GM21447 (cell line): ENCODE results near the gene PLD1.

Source experiments
- ATAC-seq: cut with Tn5 transposase; IDR thresholded peaks from one replicate; pipeline ENCODE4 v1.9.1; 2021; ENCODE audit not compliant: unreplicated experiment

Gene PLD1

GRCh38 chr3:171797265-171797679, 13.0 kb downstream of the PLD1 start:
- peak; percentile 72 for ATAC-seq

GRCh38 chr3:171796625-171797264, 13.5 kb downstream of the PLD1 start:
- no peak for ATAC-seq

DNA sequence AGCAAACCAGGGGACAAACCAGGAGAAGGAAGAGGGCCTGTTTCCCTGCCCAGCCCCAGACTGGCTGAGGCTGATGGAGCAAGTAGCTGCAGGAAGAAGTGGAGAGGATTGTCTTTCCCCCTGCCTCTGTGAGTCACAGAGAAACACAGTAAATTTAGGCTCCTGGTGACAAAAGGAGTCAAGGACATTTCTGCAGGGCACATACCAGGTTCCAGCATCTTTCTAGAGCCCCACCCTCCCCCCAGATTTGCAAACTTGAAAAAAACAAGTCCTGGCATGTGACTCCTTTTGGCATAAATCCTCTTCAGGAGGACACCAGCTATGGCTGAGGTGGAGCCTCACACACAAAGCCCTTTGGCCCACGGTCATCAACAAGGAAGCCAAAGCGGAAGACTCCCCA, 17.8 kb downstream of the PLD1 start:
- no peak for ATAC-seq

DNA sequence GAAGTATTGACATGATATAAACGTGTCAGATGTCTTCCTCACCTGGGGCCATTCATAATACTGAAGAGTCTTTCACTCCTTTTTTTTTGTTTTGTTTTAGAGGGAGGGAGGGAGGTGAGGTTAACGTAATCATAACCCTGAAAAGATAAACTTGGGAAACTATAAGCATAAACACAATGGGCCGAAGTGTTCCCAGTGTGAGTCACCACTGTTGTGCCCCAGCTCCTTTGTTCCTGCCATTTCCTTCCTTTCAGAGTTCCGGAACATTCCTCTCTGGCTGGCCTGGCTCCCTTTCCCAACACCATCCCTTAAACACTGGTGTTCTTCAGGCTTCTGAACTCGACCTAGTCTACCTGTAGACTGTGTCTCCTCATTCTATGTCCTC, 18.6 kb downstream of the PLD1 start:
- no peak for ATAC-seq

- no peak for ATAC-seq
Measured at GRCh38 chr3:171790898-171791691, 19.2 kb downstream of the PLD1 start.

DNA sequence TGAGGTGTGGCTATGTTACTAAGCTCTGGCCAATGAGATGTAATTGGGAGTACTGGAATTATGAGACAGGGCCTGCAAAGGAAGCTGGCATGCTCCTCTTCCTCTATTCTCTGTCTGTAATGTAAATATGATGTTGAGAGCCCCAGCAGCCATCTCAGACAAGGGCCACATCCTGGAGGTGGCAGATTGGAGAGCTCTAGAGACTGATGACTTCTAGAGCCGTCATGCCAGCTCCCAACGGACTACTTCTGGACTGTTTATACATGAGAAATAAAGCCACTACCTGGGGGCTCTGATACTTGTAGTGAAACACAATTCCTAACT, 19.7 kb downstream of the PLD1 start:
- ATAC-seq = no peak

DNA sequence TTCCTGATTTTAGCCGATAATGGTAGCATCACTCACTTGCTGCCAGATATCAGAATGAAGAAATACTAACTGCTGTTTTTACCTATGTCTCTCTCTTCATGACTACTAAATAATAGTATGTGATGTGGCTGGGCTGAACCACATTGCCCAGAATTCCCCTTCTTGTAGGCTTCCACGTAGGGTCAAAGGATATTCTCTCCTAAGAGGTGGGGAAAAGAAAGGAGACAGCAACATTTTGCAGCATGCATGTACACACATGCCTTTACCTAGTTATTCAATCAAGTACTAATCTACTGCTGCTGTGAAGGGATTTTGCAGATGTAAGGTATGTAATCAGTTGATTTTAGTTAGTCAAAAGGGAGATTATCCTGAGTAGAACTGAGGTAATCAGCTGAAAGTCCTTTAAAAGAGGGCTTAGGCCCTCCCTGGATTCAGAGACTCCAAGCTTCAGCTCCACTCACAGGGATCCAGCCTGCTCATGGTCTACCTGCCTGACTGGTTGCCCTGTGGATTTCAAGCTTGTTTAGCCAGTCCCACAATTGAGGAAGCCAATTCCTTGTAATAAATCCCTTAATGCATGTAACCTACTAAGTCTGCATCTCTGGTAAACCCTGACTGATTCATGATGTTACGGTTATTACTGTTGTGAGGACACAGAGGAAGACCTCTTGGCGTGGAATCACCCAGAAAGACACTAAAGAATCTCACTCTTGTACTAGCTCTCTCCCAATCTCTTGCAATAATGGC, 20.4 kb downstream of the PLD1 start:
- ATAC-seq = no peak

DNA sequence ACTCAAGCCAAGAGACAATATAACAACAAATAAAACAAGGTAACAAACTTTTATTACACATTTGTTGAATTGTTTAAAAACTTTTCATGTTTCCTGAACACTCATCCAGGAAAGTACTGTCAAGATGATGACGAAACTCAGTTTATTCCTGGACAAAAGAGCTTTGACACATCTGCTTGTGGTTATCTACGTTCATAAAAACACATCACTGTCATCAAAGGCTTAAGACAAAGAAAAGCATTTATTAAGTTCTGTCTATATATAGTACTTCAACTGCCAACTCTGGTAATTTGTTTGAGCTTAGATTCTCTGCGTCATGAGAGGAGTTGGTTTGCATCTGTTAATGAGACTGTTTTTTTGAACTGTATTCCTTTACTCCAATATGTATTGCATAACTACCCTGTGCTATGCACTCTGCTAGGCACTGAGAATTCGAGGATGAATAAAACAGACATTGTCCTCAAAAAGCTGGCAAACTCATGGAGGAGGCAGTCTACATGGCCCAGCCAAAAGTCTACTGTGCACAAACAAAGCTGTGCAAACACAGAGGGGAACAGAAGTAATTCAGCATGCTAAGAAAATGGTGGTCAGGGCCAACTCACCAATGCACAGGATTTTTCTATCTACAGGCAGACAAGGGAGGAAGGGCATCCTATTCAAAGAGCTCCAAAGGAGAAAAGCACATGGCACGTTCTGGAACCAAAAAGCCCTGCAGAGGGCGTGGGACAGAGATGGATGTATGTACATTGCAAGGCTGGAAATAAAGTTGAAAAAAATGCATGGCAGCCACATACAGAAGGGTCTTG, 21.5 kb downstream of the PLD1 start:
- ATAC-seq = no peak

- no peak for ATAC-seq
Measured at GRCh38 chr3:171786997-171787396, 23.3 kb downstream of the PLD1 start.

GRCh38 chr3:171784937-171785336, 25.3 kb downstream of the PLD1 start:
- ATAC-seq = no peak

- no peak for ATAC-seq
Measured at GRCh38 chr3:171784387-171784786, 25.9 kb downstream of the PLD1 start.

DNA sequence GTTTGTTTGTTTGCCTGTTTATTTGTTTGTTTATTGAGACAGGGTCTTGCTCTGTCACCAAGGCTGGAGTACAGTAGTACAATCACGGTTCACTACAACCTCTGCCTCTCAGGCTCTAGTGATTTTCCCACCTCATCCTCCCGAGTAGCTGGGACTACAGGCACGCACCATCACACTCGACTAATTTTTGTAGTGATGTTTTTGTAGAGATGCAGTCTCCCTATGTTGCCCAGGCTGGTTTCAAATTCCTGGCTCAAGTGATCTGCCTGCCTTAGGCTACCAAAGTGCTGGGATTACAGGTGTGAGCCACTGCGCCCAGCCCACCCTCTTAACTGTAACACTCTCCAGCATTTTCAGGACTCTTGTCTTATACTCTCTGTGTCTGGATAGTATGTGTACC, 26.7 kb downstream of the PLD1 start:
- no peak for ATAC-seq

GRCh38 chr3:171783086-171783485, 27.2 kb downstream of the PLD1 start:
- no peak for ATAC-seq

DNA sequence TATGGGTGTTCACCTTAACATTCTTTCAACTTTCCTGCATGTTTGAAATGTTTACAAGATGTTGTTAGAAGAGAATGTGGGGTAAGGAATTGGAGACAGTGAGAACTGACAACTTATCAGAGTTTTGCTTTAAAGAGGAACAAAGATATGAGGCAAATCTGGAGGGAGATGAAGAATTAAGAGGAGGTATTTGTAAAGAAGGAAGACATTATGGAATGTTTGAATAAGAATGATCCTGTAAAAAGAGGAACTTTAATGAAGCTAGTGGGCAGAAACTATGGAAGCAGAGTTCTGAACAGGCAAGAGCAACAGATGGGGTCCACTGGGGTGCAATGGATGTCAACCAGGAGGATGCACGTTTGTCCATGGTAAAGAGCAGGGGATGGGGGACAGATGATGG, 27.7 kb downstream of the PLD1 start:
- no peak for ATAC-seq

- ATAC-seq = no peak
Measured at GRCh38 chr3:171781711-171782127, 28.6 kb downstream of the PLD1 start.

DNA sequence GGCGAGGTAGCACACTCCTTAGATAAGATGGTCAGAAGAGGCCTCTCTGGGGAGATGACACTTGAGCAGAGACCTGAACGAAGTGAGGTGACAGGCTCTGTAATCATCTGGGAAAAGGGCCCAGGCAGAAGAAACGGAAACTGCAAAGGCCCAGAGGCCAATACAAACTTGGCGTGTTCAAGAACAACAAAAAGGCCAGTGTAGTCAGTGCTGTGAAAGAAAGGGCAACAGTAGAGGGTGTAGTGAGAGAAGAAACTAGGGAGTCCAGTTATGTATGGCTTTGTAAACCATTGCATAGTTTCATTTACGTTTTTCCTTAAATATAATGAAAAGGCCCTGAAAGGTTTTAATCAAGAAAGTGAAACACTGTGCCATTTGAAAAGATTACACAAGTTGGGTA, 31.8 kb downstream of the PLD1 start:
- no peak for ATAC-seq

- ATAC-seq = no peak
Measured at GRCh38 chr3:171777596-171777995, 32.7 kb downstream of the PLD1 start.

DNA sequence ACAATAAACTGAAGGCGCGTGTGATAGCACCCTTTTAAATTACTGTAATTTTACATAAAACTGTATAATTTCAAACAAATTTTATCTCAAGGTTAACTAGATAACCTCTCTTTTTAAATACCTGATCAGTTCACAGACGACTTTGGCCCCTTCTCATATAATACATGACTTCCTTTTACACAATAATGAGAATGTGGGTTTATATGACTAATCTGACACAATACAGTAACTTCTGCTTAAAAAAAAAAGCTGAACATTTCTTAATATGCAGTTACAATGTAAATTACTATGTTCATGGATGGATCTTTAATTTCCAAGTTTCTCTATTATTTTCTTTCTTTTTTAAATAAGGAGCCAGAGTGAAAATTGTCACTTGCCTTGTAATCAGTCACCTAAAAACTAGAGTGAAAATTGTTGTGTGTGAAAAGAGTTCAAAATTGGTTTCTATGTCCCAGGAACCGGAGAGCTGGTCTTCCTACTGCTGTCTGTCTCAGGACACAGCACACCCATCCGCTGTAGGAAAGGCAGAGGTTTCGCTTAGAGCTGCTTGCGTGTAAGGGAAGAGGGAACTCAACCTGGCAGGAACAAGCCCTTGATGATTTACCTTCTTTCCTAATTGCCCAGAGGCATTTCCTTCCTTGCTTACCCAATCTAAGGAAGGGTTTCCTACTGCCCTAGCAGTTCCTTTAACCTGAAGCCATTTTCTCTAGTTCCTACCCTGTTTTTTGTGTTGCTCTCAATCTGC, 33.3 kb downstream of the PLD1 start:
- no peak for ATAC-seq

GRCh38 chr3:171776411-171776810, 33.9 kb downstream of the PLD1 start:
- ATAC-seq = no peak

GRCh38 chr3:171775943-171776342, 34.3 kb downstream of the PLD1 start:
- no peak for ATAC-seq

DNA sequence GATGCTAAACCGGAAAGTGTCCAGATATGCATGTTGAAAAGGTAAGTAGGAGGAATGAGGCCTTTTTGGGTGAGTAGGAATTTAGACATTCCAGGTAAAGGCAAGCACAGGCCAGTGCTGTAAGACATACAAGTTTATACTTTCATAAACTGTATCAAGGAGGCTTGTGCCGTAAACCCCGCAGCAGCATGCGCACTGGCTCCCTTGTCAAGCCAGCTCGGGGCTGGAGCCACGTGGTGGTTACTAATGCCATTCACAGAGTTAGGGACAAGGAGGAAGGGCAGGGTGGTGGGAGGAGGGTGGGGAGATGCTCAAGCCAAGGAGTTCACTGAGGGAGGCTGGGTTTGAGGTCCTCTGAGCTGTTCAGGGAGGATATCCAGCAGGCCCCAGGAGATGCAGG, 35.8 kb downstream of the PLD1 start:
- no peak for ATAC-seq
